ENCODE results near the gene RXRB.

RXRB gene

DNA sequence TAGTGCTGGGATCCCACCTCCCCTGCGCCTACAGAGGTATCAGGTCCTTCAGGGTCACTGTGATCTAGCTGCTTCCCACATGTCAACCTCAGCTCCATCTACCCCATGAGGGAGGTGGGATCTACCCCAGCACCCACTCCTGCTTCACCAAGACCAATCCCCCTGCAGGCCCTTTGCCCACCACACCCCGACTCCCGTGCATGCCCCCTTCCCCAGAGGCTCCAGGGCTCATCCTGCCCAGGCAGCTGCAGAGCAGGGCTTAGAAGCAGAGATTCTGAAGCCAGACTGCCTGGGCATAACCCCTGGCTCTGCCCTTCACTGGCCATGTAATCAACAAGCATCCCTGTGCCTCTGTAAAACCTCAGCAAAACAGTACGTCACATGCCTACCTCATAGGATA lies 25.7 kb downstream of the RXRB start:
- DNase-seq, result no peak

DNA sequence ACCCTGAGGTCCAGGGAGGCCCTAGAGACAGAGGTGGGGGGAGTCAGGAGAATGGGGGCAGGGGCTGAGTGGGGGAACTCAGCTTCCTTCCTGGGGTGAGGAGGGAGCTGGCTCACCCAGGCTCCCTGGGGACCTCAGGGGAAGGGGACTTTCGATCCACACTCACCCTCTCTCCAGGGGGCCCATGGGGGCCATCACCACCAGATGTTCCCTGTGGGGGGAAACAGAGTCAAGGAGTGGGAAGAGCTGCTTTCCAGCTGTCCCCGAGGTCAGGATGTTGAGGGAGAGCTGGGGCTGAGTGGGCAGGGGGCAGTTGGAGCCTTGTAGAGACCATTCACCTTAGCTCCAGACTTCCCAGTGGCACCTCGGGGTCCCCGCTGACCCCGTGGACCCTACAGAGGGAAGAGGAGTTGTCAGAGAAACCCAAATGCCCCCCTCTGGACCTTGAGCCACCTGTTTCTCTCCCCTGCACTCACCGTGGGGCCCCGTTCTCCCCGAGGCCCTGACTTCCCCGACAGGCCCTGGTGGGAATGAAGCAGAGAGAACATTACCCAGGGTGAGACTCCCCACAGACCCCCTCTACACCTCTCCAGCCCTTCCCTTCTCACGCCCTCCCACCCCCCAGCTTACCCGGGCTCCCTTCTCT lies 26.8 kb downstream of the RXRB start:
- DNase-seq, result no peak

DNA sequence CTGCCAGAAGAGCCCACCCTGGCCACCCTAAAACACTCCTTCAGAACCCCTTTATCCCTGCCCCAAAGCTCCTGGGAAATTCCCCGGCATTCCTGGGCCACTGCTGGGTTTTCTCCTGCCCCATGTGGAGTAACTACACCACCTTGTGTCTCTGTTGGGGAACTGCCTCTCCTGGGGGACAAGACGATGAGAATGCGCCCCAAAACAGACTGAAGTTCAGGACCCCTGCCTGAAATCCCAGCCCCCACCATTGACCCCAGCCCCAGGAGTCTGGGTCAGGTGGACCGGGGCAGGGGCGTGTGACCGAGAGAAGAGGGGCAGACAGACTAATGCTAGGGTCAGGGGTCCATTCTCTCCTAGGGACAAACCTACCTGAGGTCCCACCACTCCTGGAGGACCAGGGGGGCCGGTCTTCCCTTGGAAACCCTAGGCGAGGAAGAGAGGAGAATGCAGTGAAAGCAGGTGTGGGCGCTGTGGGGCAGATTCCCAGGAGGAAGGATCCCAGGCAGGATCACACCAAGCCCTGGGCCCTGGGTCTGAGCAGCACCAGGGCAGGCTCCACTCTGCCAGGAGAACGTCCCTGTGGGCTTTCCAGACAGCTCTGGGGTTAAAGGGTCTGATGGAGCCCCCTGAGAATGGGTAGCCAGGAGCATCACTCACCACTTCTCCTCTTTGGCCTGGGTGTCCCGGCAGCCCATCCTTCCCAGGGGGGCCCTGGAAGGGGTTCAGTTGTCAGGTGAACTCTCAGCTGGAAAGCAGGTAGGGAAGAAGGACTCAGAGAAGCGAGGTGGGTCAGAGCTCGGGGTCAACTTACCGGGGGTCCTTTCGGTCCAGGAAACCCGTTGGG lies 27.6 kb downstream of the RXRB start:
- DNase-seq, result no peak

DNA sequence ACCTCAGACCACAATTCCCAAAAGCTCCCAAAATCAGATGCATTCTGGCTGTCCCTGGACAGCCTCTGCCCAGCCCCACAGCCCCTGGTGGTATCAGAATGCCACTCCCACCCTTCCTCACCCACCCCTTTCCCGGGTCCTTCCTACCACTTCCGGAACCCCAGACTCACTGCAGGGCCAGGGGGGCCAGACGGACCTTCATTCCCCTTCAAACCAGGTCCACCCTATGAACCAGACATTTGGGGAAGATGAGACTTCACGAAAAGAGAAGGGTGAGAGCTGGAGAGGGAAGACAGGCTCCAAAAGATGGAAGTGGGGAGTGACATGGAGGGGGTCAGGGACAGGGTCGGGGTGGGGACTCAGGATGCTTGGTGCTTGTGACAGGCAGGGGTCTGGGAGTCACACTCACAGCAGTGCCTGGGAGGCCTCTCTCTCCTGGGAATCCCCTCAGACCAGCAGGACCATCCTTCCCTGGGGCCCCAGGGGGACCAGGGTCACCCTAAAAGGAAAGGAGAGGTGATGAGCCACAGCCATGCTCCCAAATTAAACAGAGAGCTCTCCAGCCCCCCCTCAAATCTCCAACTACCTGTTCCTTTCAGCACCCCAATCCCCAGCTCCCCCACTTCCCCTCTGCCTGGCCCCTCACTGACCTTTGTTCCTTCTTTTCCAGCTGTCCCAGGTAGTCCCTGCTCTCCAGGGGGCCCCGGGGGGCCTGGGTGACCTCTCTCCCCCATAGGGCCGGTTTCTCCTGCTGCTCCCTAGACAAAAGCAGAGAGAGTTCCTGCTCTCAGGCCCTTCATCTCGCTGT lies 28.4 kb downstream of the RXRB start:
- no peak for DNase-seq

DNA sequence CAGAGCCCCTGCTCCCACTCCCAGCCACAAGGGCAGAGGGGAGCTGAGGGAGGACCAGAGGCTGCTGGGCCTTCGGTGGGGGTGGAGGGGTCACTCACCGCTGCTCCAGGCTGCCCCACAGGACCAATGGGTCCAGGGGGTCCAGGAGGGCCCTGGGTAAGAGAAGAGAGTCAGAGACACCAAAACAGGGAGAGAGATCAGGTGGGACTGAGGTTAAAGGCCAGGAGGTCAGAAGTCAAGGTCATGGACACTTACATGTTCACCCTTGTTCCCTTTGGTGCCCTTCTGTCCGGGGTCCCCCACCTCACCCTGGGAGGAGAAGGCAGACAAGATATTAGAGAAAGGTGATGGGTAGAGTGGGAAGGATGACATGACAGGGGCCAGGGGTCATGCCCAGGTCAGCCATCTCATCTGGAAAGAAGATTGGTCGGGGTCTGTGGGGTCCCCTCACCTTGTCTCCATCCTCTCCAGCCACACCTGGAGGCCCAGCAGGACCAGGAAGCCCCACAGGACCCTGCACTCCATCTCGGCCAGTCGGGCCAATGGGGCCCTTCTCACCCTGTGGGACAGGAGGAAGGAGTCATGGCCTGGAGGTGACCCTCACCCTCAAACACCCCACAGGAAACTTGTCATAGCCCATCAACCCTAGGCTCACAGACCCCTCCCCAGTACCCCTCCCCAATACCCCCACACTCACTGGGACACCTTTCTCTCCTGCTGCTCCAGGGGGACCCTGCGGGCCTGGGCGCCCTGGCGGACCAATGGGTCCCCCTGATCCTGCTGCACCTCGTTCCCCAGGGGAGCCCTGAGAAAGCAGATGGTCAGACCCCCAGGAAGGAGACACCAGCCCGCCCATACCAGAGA lies 29.2 kb downstream of the RXRB start:
- DNase-seq, result no peak

DNA sequence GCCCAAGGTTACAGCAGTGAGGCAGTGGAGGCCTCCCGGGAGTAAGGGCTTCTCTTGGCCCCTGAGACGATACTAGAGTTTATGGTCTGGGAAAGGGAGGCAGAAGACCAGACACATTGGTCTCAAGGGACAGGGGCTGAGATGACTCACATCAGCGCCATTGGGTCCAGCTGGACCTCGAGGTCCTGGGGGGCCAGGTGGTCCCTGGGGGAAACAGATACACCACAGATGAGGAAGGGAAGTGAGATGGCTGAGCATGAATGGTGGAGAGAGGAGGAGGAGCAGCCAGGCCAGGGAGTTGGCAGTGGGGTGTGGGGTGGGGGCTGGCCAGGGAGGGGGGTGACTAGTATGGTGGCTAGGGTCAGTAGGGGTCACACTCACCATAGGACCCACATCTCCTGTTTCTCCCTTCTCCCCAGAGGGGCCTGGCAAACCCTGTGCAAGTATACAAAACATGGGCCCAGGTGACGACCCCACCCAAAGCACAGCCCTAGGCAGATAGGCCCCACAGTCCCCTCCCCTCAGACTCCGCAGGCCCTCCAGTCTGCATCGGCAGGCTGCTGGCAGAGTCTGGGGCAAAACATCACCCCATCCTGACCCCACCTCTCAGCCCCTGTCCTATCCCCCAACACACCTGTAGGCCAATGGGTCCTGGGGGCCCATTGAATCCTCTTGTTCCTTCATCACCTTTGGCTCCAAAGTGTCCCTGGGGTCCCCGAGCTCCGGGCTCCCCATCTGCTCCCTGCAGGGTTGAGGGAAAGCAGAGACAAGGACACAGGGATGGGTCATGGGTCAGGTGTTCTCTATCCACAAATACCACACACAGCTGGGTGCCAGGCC lies 30.1 kb downstream of the RXRB start:
- DNase-seq, result no peak

DNA sequence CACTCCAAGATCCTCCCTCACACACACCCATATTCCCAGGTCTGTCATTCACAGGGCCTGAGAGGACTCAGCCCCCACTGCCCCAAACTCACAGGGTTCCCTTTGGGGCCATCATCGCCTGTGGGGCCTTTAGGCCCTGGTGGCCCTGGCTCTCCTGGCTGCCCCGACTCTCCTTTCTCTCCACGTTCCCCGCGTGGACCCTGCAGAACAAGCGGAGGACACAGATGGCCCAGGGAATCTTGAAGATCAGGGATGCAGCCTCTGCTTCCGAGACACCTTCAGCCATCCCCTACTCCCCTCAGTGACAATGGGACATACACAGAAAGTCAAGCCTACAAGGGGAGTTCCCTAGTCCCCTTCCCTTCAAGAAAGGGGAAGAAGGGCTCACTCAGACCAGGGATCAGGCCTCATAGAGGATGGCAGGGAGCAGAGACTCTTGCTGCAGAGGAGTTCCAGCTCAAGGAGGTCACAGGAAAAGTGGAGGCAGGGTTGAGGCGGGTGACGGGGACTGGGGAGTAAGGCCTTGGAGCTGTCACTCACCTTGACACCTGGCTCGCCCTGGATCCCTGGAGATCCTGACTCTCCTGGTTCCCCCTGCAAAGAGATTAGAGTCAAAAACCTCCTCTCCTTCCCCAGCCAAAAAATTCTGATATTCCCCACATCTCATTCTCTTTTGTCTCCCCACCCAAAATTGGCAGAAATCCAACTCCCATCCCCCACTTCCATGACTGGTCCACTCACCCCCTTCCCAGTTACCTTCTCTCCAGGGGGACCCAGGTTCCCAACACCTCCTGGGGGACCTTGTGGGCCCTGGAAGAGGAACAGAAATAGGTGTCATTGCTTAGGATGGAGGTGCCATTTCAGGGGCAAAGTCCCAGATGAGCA lies 30.9 kb downstream of the RXRB start:
- no peak for DNase-seq

DNA sequence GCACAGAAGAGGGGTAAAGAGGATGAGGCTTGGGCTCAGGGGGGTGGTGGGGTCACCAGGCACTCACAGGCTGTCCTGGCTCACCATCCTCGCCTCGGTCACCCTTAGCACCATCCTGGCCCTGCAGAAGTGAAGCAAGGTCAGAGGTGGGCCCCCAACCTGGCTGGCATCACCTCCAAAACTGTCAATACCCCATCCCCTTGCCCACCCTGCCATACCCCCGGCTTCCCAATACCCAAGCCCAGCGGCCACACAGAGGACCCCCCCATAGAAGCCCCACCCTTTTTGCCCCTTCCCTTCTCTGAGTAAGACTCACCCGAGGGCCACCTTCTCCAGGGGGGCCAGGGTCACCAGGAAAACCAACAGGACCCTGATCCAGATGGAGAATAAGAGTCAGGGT lies 31.8 kb downstream of the RXRB start:
- no peak for DNase-seq

DNA sequence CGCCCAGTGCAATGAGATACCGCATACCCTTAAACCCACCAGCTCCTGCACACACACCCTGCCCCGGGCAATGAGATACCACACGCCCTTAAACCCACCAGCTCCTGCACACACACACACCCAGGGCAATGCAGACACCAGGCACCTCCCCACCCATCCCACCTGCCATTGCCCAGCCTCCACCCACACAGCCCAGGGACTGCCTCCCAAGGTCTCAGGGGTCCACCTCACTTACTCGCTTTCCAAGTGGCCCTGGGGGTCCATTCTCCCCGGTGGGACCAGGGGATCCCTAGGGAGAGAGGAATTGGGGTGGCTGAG lies 32.2 kb downstream of the RXRB start:
- peak; percentile 40 for DNase-seq

DNA sequence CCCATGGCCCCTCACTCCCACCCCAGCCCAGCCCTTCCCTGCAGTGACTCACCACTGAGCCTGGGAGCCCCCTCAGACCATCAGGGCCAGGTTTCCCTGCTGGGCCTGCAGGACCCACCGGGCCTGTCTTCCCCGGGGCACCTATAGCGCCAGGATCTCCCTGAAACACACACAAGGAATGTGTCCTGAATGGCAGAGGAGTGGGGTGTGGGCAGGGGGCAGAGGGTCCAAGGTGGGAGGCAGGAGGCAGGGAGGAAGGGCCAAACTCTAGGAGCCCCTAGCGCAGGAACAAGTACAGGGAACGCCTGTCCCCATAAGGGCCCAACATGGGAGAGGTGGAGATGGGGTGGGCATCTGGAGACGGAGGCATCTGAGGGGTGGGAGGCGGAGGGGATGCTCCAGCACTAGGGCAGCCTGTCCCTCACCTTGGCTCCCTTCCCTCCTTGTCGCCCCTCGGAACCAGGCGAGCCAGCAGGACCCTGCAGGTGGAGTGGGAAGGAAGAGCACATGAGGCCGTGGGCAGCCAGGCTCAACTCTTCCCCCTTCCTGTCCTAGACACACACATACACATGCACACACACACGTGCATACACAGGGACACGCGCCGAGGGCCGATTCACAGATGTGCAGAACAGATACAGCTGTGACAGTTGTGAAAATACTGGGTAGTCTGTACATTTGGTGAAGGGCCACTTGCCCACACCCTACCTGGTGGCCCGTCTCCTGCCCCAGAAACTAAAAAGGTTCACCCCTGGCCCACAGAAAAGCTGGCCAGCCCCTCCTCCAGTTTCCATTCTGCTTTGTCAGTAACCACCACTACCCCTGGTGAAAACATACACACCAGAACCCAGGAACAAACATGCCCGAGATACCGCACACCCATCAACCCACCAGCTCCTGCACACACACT lies 32.8 kb downstream of the RXRB start:
- DNase-seq, result peak; percentile 41

DNA sequence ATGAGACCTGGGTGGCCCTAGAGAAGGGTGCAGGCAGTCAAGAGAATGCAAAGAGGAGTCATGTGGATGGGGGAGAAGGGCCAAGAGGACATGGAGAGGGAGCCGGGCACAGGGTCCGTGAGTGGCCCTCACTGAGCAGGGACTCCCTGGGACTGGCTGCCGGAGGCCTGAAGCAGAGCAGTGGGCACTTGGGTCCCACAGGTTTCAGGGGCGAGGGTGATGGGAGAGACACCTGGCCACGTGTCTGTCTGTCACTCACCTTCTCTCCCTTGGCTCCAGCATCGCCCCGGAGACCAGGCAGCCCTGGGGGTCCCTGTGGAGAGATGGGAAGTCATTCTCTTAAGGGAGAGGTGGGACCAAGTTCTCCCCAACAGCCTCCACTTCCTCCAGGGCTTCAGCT lies 33.7 kb downstream of the RXRB start:
- DNase-seq, result no peak

DNA sequence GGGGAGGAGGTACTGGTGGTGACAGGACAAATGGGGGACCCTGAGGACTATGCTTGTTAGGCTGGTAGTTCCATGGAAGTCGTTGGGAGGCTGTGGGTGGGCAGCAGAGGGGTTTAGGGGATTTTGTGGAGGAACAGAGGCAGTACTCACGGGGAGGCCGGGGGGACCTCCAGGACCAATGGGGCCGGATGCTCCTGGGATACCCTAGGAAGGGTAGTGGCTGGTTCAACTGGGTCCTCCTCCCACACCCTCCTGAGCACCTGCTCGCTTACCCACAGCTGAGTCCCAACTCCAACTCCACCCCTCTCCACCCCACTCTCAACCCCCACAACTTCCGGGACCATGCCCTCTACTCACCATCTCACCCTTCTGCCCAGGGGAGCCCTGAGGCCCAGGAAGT lies 34.1 kb downstream of the RXRB start:
- DNase-seq, result no peak

DNA sequence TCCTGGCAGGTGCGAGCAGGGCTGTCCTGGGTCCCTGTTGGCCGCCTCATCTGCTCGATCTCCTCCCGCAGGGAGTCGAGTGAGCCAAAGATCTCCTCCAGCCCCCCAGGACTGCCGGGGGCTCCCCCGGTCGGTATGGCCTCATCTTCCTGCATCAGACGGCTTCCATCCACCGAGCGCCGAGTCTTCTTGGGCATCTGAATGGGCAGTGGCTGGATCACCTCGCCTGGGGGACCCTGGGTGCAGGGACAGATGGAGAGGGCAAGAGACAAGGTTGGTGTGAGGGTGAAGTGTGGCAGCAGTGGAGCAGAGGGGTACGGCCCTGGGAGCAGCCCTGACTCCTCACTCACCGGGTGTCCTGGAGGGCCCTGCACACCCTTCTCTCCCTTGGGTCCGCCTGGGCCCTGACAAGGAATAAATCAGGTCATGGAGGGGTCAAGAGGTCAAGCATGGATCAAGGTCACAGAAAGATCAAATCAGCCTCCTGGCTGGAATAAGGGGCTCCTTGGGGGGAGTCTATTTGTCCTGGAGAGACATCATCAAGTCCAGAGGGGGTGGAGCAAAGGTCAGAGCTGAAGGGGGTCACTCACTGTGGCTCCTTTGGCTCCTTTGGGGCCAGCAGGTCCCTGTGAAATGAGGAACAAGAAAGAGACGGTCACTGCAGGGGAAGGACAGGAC lies 34.7 kb downstream of the RXRB start:
- no peak for DNase-seq

DNA sequence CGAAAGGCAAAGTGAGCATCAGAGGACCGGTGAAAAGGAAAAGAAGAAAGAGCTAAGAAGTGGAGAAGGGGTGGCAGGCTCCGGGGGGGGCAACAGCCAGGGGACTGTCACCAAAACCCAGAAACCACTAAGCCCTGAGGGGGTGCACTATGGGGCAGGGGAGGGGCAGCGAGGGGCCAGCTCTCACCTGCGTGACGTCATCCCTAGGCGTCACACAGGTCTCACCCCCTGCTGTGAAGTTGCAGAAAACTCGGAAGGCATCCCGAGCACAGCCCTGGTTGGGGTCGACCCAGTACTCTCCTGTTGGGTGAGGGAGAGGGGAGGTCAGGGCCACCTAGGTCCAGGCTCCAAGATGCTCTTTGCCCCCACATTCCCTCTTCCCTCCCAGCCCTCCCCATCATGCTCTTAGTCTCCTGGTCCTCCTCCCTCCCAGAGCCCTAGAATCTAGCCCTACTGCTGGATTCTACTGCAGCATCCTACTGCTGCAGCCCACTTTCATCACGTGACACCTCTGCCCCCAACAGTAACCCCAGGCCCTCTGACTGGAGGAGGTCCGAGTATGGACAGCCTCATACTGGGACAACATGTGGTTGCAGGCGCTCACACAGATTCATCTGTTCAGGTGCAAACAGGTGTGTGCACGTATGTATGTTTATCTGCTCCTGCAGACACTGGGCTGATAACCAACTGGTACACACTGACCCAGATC lies 35.6 kb downstream of the RXRB start:
- DNase-seq, result peak; percentile 41

DNA sequence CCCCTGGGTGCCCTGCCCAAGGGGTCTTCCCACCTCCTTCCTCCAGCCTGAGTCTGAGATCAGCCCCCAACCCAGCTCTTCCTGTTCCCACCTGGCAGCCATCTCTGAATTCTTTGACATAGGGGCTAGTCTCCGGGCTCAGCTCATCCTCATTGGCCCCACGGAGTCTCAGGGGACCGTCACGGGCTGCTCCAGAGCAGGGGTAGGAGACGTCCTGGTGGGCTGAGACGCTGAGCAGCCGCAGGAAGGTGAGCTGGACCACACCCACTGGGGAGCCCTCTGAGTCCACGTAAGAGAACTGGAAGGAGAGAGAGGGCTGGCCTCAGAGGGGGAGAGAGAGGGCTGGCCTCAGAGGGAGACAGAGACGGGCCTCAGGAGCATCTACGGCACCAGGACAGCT lies 36.3 kb downstream of the RXRB start:
- no peak for DNase-seq

DNA sequence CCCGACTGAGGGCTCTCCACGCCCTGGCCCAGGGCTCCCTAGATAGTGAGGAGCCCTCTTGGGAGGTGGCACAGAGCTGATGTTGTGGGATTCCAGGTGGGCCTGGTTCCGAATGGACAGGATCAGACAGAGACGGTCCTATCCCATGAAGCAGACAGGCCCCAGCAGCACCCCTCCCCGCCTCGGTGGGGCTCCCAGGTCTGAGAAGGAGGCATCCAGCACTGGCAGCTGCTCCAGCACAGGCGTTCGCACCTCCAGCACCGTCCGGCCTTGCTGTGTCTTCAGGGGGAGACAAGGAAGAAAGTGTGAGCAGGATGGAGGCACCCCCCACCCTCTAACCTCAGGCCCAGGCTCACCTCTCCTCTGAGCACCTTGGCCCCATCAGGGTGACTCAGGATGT lies 36.9 kb downstream of the RXRB start:
- no peak for DNase-seq

DNA sequence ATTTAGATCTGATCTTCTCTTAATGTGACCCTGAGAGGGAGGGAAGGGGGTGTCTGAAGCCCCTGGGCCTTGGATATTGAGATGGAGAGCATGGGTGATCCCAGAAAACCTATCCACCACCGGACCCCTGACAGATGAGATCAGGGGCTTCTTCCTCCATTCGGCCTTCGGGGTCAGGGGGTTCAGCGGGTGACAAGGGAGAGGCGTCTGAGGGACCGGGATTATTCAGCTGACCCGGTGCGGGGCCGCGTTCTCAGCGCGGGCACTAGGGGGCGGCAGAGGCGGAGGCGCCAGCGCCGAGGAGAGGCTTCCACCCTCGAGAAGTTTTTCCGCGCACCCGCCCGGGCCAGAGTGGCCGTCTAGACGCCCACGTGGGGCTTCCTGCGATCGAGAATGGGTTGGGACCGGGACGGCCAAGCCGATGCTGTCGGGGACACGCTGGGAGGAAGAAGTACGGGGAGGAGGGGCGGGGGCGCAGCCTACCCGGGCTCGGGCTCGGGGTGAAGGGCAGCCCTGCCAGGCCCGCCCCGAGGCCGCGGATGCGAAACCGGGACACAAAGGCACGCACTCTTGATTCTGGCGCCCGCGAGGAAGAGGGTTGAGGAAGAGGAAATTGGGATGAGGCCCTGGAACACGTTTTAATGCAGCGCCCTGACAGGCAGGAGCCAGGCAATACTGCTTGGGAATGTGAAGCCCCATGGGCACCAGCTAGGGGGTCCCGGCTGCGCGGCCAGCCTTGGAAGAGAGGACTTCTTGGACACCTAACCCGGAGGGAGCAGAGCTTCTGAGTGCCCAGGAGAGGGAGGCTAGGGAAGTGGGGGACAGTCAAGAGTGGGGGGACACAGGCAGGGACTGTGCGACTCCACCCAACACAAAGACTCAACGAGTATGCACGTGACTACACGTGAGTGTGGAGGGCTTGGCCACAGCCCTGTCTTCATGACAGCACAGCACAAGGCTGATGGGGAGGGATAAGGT lies 38.8 kb downstream of the RXRB start:
- DNase-seq, result peak; percentile 90
